Measurements from ENCODE around the gene GALR3.

GALR3 gene

GRCh38 chr22:37862570-37863325 is 39.6 kb downstream of the GALR3 start:
- in situ Hi-C loops (cut with HindIII; ENCODE audit: low sequenced_read_pairs) = loop anchor here (5.0 kb wide), 1 partner anchor 45 kb away; no protein-coding TSS in a partner anchor

- in situ Hi-C loops (cut with HindIII; ENCODE audit: low sequenced_read_pairs) = no loop called here
These were observed 42.3 kb downstream of the GALR3 start for GRCh38 chr22:37865510-37865909.

GRCh38 chr22:37870273-37870672 is 47.1 kb downstream of the GALR3 start:
- in situ Hi-C loops (cut with HindIII; ENCODE audit: low sequenced_read_pairs) = no loop called here
